ENCODE results near the gene C19orf25. TPM values are rescaled to one million over a fixed set of nuclear protein-coding genes. Genes with fewer than 3 reads are reported as not detected.

C19orf25 gene
- total and polyA plus RNA-seq, 9 of the 15 experiments (the other 6 are each of a cell fraction or from before 2014, with no cell fraction given) = 0.79 to 96.0 (median 36.1) TPM

DNA sequence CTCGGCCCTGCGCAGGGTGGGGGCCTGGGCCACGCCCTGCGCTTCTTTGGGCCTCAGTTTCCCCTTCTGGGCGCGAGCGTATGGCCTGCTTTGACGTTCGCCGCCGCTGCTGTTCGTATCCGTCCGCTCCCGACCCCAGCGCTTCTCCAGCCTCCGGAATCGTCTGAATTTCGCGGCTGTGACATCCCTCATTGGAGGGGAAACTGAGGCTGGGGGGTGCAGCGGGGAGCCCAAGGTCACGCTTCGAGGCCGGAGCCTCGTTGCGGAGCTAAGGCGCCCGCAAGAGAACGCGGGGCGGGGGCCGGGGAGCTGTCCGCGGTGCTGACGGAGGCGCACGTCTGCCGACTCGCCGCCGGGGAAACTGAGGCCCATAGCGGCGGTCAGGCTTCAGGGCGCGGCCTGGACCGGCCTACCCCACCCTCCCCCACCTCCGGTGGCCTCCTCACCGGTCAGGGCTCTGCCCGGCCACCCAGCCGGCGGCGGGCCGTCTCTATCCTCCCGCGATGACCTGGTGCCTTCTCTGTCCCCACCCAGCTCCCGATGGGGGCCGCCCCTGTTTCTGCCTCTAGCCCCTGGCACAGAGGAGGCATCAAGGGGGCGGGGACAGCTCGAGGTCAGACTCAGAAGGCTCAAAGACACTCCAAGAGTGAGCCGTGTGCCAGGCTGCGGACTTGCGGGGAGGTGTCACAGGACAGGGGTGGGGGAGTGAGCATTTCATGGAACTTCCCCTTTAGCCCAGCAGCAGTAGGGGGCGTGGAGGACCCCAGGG lies 32.1 kb downstream of the C19orf25 start (continued):
- TF ChIP-seq, protein P1, sequence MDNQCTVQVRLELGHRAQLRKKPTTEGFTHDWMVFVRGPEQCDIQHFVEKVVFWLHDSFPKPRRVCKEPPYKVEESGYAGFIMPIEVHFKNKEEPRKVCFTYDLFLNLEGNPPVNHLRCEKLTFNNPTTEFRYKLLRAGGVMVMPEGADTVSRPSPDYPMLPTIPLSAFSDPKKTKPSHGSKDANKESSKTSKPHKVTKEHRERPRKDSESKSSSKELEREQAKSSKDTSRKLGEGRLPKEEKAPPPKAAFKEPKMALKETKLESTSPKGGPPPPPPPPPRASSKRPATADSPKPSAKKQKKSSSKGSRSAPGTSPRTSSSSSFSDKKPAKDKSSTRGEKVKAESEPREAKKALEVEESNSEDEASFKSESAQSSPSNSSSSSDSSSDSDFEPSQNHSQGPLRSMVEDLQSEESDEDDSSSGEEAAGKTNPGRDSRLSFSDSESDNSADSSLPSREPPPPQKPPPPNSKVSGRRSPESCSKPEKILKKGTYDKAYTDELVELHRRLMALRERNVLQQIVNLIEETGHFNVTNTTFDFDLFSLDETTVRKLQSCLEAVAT (IDR thresholded peaks at IDR 0.05) = no peak
- TF ChIP-seq PRMT5 (CRISPR knock-in tag; IDR thresholded peaks at IDR 0.05) (peak; percentile 90), LEF1 (IDR thresholded peaks at IDR 0.05) (no peak), ATF6 (CRISPR knock-in tag; IDR thresholded peaks at IDR 0.05) (0 out of 2 replicates have a peak, but pooled peaks have one; percentile 79), ZNF12 (CRISPR knock-in tag; IDR thresholded peaks at IDR 0.05) (no peak), DPF2 (IDR thresholded peaks at IDR 0.05) (no peak), TAF7 (tag; IDR thresholded peaks at IDR 0.05) (no peak), SLC30A9 (CRISPR knock-in tag; IDR thresholded peaks at IDR 0.05) (no peak), ARNT (IDR thresholded peaks at IDR 0.05) (no peak), CHD4 (IDR thresholded peaks at IDR 0.05; ENCODE audit: insufficient read depth, insufficient replicate concordance, low read depth, low read length, poor library complexity, severe bottlenecking) (no peak), BHLHE40 (IDR thresholded peaks at IDR 0.05; ENCODE audit: low read length) (no peak), MAZ (CRISPR knock-in tag; conservative IDR thresholded peaks at IDR 0.05 in 1 of 2, IDR thresholded peaks at IDR 0.05 in 1 of 2) (peak; percentile 70 to 89), LCOR (CRISPR knock-in tag; IDR thresholded peaks at IDR 0.05) (peak; percentile 75; the same call in 1 of the 2 replicates)
- TF ChIP-seq, protein P2, sequence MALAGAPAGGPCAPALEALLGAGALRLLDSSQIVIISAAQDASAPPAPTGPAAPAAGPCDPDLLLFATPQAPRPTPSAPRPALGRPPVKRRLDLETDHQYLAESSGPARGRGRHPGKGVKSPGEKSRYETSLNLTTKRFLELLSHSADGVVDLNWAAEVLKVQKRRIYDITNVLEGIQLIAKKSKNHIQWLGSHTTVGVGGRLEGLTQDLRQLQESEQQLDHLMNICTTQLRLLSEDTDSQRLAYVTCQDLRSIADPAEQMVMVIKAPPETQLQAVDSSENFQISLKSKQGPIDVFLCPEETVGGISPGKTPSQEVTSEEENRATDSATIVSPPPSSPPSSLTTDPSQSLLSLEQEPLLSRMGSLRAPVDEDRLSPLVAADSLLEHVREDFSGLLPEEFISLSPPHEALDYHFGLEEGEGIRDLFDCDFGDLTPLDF (CRISPR knock-in tag; IDR thresholded peaks at IDR 0.05) = no peak

All from K562 (cell line).